Stimulated activated CD8-positive, alpha-beta memory T cell treated with anti-CD3 and anti-CD28 coated beads, Interleukin-12 subunit alpha, Interleukin-12 subunit beta, amount 100 ng/mL, for 4 hours (primary cell): ENCODE results near the gene GABRB1.
"Not testable (repeated sequence)": the region's sequence is repeated elsewhere in the genome, so short reads cannot be mapped to it uniquely, and the experiment has no call there.

Experiments used
- DNase-seq: peaks from one replicate; pipeline ENCODE4 v3.0.0-alpha.2; 2020; ENCODE audit warnings: low read depth

The GABRB1 gene

GRCh38 chr4:47213106-47213505 is 181.7 kb downstream of the GABRB1 start:
- no peak for DNase-seq

- DNase-seq = no peak
Measured at GRCh38 chr4:47213539-47213938, 182.2 kb downstream of the GABRB1 start.

GRCh38 chr4:47213971-47214370 is 182.6 kb downstream of the GABRB1 start:
- DNase-seq = no peak

GRCh38 chr4:47215759-47216158 is 184.4 kb downstream of the GABRB1 start:
- no peak for DNase-seq

GRCh38 chr4:47217291-47217690 is 185.9 kb downstream of the GABRB1 start:
- no peak for DNase-seq

GRCh38 chr4:47217884-47218283 is 186.5 kb downstream of the GABRB1 start:
- no peak for DNase-seq

GRCh38 chr4:47218631-47219030 is 187.3 kb downstream of the GABRB1 start:
- no peak for DNase-seq

GRCh38 chr4:47219586-47219985 is 188.2 kb downstream of the GABRB1 start:
- no peak for DNase-seq

- DNase-seq = no peak
Measured at GRCh38 chr4:47221721-47222120, 190.4 kb downstream of the GABRB1 start.

- DNase-seq = no peak
Measured at GRCh38 chr4:47222276-47222675, 190.9 kb downstream of the GABRB1 start.

- no peak for DNase-seq
Measured at GRCh38 chr4:47224361-47224760, 193.0 kb downstream of the GABRB1 start.

GRCh38 chr4:47235721-47236120 is 204.4 kb downstream of the GABRB1 start:
- no peak for DNase-seq

- DNase-seq = no peak
Measured at GRCh38 chr4:47238667-47239066, 207.3 kb downstream of the GABRB1 start.

GRCh38 chr4:47239649-47240048 is 208.3 kb downstream of the GABRB1 start:
- no peak for DNase-seq

- DNase-seq = no peak
Measured at GRCh38 chr4:47251348-47252135, 220.2 kb downstream of the GABRB1 start.

- no peak for DNase-seq
Measured at GRCh38 chr4:47263721-47264120, 232.4 kb downstream of the GABRB1 start.

- DNase-seq = no peak
Measured at GRCh38 chr4:47270201-47270888, 239.0 kb downstream of the GABRB1 start.

GRCh38 chr4:47271291-47271690 is 239.9 kb downstream of the GABRB1 start:
- no peak for DNase-seq

- DNase-seq = no peak
Measured at GRCh38 chr4:47274901-47275300, 243.5 kb downstream of the GABRB1 start.

GRCh38 chr4:47275595-47275994 is 244.2 kb downstream of the GABRB1 start:
- no peak for DNase-seq

GRCh38 chr4:47278631-47279030 is 247.3 kb downstream of the GABRB1 start:
- DNase-seq = no peak

GRCh38 chr4:47287735-47288134 is 256.4 kb downstream of the GABRB1 start:
- no peak for DNase-seq

GRCh38 chr4:47289805-47290204 is 258.4 kb downstream of the GABRB1 start:
- no peak for DNase-seq

GRCh38 chr4:47290873-47291272 is 259.5 kb downstream of the GABRB1 start:
- not testable (repeated sequence) for DNase-seq
